HEK293 (cell line): Measurements from ENCODE around the gene C1QTNF4.

ENCODE experiments used
- OVOL3 ChIP-seq: fragments of 450-650 bp; formaldehyde crosslinking; IDR thresholded peaks from 2 replicates; pipeline ENCODE4 v1.5.1; 2016; ENCODE audit warnings: missing biosample characterization, missing genetic modification characterization
- ZBTB7A ChIP-seq: fragments of 450-650 bp; formaldehyde crosslinking; IDR thresholded peaks from 2 replicates; pipeline ENCODE4 v1.5.1; 2016; ENCODE audit warnings: low read depth, missing biosample characterization, missing genetic modification characterization
- ZNF311 ChIP-seq: fragments of 450-650 bp; formaldehyde crosslinking; IDR thresholded peaks from 2 replicates; pipeline ENCODE4 v1.5.1; 2017; ENCODE audit warnings: missing biosample characterization, missing genetic modification characterization, borderline replicate concordance
- TF ChIP-seq, protein P1 (sequence below): fragments of 450-650 bp; formaldehyde crosslinking; IDR thresholded peaks from 2 replicates; pipeline ENCODE4 v1.5.1; 2016; ENCODE audit warnings: missing biosample characterization, missing genetic modification characterization
- TF ChIP-seq, protein P2 (sequence below): fragments of 450-650 bp; formaldehyde crosslinking; IDR thresholded peaks from 2 replicates; pipeline ENCODE4 v1.5.1; 2016; ENCODE audit warnings: missing biosample characterization, missing genetic modification characterization
- TF ChIP-seq, protein P3 (sequence below): fragments of 450-650 bp; formaldehyde crosslinking; IDR thresholded peaks from 2 replicates; pipeline ENCODE4 v1.5.1; 2017; ENCODE audit warnings: missing biosample characterization, missing genetic modification characterization

GRCh38 chr11:47593492-47593933 is 698 bp downstream of the C1QTNF4 start:
- TF ChIP-seq, protein P1, sequence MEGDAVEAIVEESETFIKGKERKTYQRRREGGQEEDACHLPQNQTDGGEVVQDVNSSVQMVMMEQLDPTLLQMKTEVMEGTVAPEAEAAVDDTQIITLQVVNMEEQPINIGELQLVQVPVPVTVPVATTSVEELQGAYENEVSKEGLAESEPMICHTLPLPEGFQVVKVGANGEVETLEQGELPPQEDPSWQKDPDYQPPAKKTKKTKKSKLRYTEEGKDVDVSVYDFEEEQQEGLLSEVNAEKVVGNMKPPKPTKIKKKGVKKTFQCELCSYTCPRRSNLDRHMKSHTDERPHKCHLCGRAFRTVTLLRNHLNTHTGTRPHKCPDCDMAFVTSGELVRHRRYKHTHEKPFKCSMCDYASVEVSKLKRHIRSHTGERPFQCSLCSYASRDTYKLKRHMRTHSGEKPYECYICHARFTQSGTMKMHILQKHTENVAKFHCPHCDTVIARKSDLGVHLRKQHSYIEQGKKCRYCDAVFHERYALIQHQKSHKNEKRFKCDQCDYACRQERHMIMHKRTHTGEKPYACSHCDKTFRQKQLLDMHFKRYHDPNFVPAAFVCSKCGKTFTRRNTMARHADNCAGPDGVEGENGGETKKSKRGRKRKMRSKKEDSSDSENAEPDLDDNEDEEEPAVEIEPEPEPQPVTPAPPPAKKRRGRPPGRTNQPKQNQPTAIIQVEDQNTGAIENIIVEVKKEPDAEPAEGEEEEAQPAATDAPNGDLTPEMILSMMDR (tag by site-specific recombination), result no peak
- TF ChIP-seq OVOL3 (tag by site-specific recombination) (no peak), ZBTB7A (tag by site-specific recombination) (no peak), ZNF311 (tag by site-specific recombination) (no peak)
- TF ChIP-seq, protein P2, sequence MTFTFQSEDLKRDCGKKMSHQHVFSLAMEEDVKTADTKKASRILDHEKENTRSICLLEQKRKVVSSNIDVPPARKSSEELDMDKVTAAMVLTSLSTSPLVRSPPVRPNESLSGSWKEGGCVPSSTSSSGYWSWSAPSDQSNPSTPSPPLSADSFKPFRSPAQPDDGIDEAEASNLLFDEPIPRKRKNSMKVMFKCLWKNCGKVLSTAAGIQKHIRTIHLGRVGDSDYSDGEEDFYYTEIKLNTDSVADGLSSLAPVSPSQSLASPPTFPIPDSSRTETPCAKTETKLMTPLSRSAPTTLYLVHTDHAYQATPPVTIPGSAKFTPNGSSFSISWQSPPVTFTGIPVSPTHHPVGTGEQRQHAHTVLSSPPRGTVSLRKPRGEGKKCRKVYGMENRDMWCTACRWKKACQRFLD (tag by site-specific recombination), result no peak
- TF ChIP-seq, protein P3, sequence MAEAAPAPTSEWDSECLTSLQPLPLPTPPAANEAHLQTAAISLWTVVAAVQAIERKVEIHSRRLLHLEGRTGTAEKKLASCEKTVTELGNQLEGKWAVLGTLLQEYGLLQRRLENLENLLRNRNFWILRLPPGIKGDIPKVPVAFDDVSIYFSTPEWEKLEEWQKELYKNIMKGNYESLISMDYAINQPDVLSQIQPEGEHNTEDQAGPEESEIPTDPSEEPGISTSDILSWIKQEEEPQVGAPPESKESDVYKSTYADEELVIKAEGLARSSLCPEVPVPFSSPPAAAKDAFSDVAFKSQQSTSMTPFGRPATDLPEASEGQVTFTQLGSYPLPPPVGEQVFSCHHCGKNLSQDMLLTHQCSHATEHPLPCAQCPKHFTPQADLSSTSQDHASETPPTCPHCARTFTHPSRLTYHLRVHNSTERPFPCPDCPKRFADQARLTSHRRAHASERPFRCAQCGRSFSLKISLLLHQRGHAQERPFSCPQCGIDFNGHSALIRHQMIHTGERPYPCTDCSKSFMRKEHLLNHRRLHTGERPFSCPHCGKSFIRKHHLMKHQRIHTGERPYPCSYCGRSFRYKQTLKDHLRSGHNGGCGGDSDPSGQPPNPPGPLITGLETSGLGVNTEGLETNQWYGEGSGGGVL (tag by site-specific recombination), result no peak
